Hepatocyte (in vitro differentiated cells): ENCODE results near the gene ANKRD13A. TPM values are rescaled to one million over a fixed set of nuclear protein-coding genes. Genes with fewer than 3 reads are reported as not detected.

Source experiments
- DNase-seq: peaks from one replicate; pipeline ENCODE4 v3.0.0-alpha.2; 2016; ENCODE audit warnings: low spot score
- H2AFZ ChIP-seq: fragments of 200-600 bp; sonication (generic); 2 replicates; pipeline ENCODE4 v1.6.0; 2016; ENCODE audit warnings: antibody characterized with exemption, mild to moderate bottlenecking
- H3K27ac ChIP-seq: fragments of 200-600 bp; sonication (generic); 2 replicates; pipeline ENCODE4 v1.5.1; 2016; ENCODE audit warnings: mild to moderate bottlenecking
- H3K27me3 ChIP-seq: fragments of 200-600 bp; sonication (generic); 2 replicates; pipeline ENCODE4 v1.6.1; 2016
- H3K36me3 ChIP-seq: fragments of 200-600 bp; sonication (generic); replicated peaks from 2 replicates; pipeline ENCODE4 v1.5.1; 2016; ENCODE audit warnings: low read depth; ENCODE audit not compliant: insufficient read depth
- H3K4me1 ChIP-seq: fragments of 200-600 bp; sonication (generic); 2 replicates; pipeline ENCODE4 v1.5.1; 2016; ENCODE audit warnings: mild to moderate bottlenecking, moderate library complexity; ENCODE audit not compliant: insufficient read depth
- H3K4me2 ChIP-seq: fragments of 200-600 bp; sonication (generic); 2 replicates; pipeline ENCODE4 v1.6.0; 2016
- H3K4me3 ChIP-seq: fragments of 200-600 bp; sonication (generic); 2 replicates; pipeline ENCODE4 v1.5.1; 2016; ENCODE audit warnings: mild to moderate bottlenecking
- H3K79me2 ChIP-seq: fragments of 200-600 bp; sonication (generic); 2 replicates; pipeline ENCODE4 v1.6.0; 2017; ENCODE audit warnings: mild to moderate bottlenecking
- H3K9me2 ChIP-seq: fragments of 200-600 bp; sonication (generic); replicated peaks from 2 replicates; pipeline ENCODE4 v1.6.0; 2017; ENCODE audit warnings: mild to moderate bottlenecking; ENCODE audit not compliant: insufficient read depth
- H3K9me3 ChIP-seq: fragments of 200-600 bp; sonication (generic); 2 replicates; pipeline ENCODE4 v1.5.1; 2016; ENCODE audit warnings: low read depth, mild to moderate bottlenecking
- H4K20me1 ChIP-seq: fragments of 200-600 bp; sonication (generic); 2 replicates; pipeline ENCODE4 v1.6.0; 2016; ENCODE audit warnings: mild to moderate bottlenecking; ENCODE audit not compliant: insufficient read depth, poor library complexity, severe bottlenecking
- EZH2 ChIP-seq: fragments of 200-600 bp; sonication (generic); IDR thresholded peaks from 2 replicates; pipeline ENCODE4 v1.6.1; 2016; ENCODE audit warnings: antibody characterized with exemption, mild to moderate bottlenecking, borderline replicate concordance
- EZH2phosphoT487 ChIP-seq: fragments of 200-600 bp; sonication (generic); IDR thresholded peaks from one replicate; pipeline ENCODE4 v1.6.1; 2018; ENCODE audit warnings: antibody characterized with exemption, mild to moderate bottlenecking, low read depth, moderate library complexity; ENCODE audit not compliant: unreplicated experiment, severe bottlenecking
- WGBS: methylation state at CpG from one replicate; pipeline ENCODE4 v1.1.6; 2016; ENCODE audit warnings: low lambda C conversion rate; ENCODE audit errors: missing lambda C conversion rate; 5-methylcytosine and 5-hydroxymethylcytosine counted together
- polyA plus RNA-seq: library from polyadenylated mRNA; unstranded; fragments of >200 nt; fragmentation: Nextera tagmentation; extraction: Ambion mirVana; gene quantifications from 2 replicates; pipeline ENCODE4 v1.2.1, GENCODE V29; 2016
- total RNA-seq: library from RNA; depleted of rRNA; stranded (reverse); fragments of >200 nt; gene quantifications from 2 replicates; pipeline ENCODE4 v1.2.3, GENCODE V29; 2014
- TF ChIP-seq, protein P1 (sequence below): fragments of 200-600 bp; sonication (generic); IDR thresholded peaks from 2 replicates; pipeline ENCODE4 v1.5.1; 2016; ENCODE audit warnings: antibody characterized with exemption, mild to moderate bottlenecking; ENCODE audit not compliant: poor library complexity

Gene ANKRD13A
- total and polyA plus RNA-seq, 2 experiments from 2014 or later: 13.2 to 55.3 TPM

DNA sequence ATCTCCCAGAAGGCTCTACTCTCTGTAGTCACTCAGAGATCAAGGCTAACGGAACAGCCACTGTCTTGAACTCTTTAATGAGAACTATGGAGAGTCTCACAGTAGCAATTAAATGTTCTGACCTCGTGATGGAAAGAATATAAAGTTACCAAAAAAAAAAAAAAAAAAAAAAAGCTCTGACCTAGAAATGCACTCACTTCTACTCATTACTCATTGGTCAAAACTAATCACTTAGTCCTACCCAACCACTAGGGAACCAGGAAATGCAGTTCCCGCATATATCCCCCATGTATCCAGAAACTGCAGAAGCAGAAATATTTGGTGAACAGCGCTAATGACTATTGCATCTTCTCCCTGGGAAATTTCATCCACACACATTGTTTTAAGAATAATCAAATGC lies 78.6 kb downstream of the ANKRD13A start:
- 79% methylated on average over 4 of the region's 4 CpGs for WGBS
- H3K27me3 ChIP-seq: no peaks in the 10 kb centered on the region
- no peaks in the 10 kb centered on the region for H3K36me3 ChIP-seq
- H3K4me3 ChIP-seq: no peak overlapping the region
- H3K9me2 ChIP-seq: no peaks in the 10 kb centered on the region
- H2AFZ ChIP-seq: no peak overlapping the region
- H3K4me2 ChIP-seq: no peak overlapping the region
- TF ChIP-seq EZH2phosphoT487 (no peak), EZH2 (no peak)
- TF ChIP-seq, protein P1, sequence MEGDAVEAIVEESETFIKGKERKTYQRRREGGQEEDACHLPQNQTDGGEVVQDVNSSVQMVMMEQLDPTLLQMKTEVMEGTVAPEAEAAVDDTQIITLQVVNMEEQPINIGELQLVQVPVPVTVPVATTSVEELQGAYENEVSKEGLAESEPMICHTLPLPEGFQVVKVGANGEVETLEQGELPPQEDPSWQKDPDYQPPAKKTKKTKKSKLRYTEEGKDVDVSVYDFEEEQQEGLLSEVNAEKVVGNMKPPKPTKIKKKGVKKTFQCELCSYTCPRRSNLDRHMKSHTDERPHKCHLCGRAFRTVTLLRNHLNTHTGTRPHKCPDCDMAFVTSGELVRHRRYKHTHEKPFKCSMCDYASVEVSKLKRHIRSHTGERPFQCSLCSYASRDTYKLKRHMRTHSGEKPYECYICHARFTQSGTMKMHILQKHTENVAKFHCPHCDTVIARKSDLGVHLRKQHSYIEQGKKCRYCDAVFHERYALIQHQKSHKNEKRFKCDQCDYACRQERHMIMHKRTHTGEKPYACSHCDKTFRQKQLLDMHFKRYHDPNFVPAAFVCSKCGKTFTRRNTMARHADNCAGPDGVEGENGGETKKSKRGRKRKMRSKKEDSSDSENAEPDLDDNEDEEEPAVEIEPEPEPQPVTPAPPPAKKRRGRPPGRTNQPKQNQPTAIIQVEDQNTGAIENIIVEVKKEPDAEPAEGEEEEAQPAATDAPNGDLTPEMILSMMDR: no peak
- no peaks in the 10 kb centered on the region for H4K20me1 ChIP-seq
- H3K4me1 ChIP-seq: no peaks in the 10 kb centered on the region
- no peak for DNase-seq
- H3K27ac ChIP-seq: no peak overlapping the region
- no peaks in the 10 kb centered on the region for H3K79me2 ChIP-seq
- no peaks in the 10 kb centered on the region for H3K9me3 ChIP-seq

DNA sequence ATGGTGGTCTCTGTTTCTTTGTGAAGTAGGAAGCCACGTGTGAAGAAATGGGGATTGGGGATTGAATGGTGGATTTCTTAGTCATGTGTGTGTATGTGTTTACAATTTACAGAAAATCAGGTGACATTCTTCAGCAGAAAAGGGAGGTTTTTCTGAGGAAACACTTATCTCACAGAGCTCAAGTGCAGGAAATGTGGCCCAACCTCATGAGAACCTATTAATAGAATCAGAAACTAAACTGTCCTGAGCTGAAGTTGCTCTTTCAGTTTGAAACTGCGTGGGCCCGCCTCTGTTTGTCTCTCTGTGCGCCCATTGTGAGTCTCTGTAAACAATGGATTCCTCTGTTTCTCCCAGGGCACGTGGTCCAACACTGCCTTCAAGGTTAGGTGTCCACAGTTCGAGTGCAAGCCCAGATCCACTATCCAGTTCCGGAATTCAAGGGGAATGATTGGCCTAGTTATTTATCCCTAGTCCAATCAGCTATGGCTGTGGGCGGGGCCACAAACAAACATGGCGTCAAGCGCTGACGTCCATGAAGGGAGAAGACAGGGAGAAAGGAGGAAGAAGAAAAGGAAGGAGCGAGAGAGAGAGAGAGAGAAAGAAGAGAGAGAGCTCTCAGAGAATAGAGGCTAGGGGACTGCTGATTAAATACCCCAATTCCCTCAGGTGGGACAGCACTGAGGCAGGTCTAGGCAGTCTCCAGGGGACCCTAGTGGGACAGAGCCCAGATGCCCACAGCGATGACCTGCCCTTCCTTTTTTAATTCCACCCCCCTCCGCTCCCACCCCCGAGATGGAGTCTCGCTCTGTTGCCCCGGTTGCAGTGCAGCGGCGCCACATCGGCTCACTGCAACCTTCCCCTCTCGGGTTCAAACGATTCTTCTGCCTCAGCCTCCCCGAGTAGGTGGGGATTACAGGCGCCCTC lies 80.5 kb downstream of the ANKRD13A start:
- H3K4me3 ChIP-seq: no peak overlapping the region
- H3K4me2 ChIP-seq: no peak overlapping the region
- H3K4me1 ChIP-seq: no peaks in the 10 kb centered on the region
- peak overlapping the region; percentile 34 for H3K27ac ChIP-seq
- no peak for TF ChIP-seq EZH2phosphoT487
- TF ChIP-seq, protein P1: no peak
- no peak for TF ChIP-seq EZH2
- H2AFZ ChIP-seq: no peak overlapping the region
- no peaks in the 10 kb centered on the region for H3K27me3 ChIP-seq
- peak; percentile 13 for DNase-seq
- H3K9me2 ChIP-seq: no peaks in the 10 kb centered on the region
- H3K9me3 ChIP-seq: no peaks in the 10 kb centered on the region
- no peaks in the 10 kb centered on the region for H3K36me3 ChIP-seq
- no peaks in the 10 kb centered on the region for H4K20me1 ChIP-seq
- 89% methylated on average over 24 of the region's 24 CpGs for WGBS
- no peaks in the 10 kb centered on the region for H3K79me2 ChIP-seq

GRCh38 chr12:110080410-110080809 lies 81.2 kb downstream of the ANKRD13A start:
- Histone ChIP-seq H3K79me2 (no peaks in the 10 kb centered on the region), H3K4me2 (no peak overlapping the region), H3K4me1 (no peaks in the 10 kb centered on the region), H3K9me3 (no peaks in the 10 kb centered on the region), H3K4me3 (no peak overlapping the region), H3K27ac (no peak overlapping the region), H2AFZ (no peak overlapping the region), H4K20me1 (no peaks in the 10 kb centered on the region), H3K9me2 (no peaks in the 10 kb centered on the region), H3K36me3 (no peaks in the 10 kb centered on the region), H3K27me3 (no peaks in the 10 kb centered on the region)
- DNase-seq: no peak
- WGBS: 85% methylated on average over 7 of the region's 7 CpGs
- TF ChIP-seq, protein P1: no peak
- no peak for TF ChIP-seq EZH2phosphoT487
- TF ChIP-seq EZH2: no peak
